HG03280 (cell line): ENCODE results near the gene IGF1R.
"Not testable (repeated sequence)": the region's sequence is repeated elsewhere in the genome, so short reads cannot be mapped to it uniquely, and the experiment has no call there.

Experiments
- ATAC-seq: cut with Tn5 transposase; IDR thresholded peaks from one replicate; pipeline ENCODE4 v1.9.1; 2021; ENCODE audit warnings: mild to moderate bottlenecking, moderate library complexity; ENCODE audit not compliant: unreplicated experiment

Gene IGF1R

GRCh38 chr15:98647774-98648653, at the start of gene IGF1R:
Gene IGF1R, plus strand, starts transcription at chr15:98648539. Its CDS starts 1,043 bp downstream, at chr15:98649582.
- peak; percentile 73 for ATAC-seq

- peak; percentile 64 for ATAC-seq
Observed at GRCh38 chr15:98599909-98600691, 48.2 kb upstream of the IGF1R start.

GRCh38 chr15:98604983-98605382, 43.4 kb upstream of the IGF1R start:
- no peak for ATAC-seq

- ATAC-seq: no peak
Observed at GRCh38 chr15:98609144-98609852, 39.0 kb upstream of the IGF1R start.

- no peak for ATAC-seq
Observed at GRCh38 chr15:98610991-98611390, 37.3 kb upstream of the IGF1R start.

GRCh38 chr15:98611808-98612207, 36.5 kb upstream of the IGF1R start:
- no peak for ATAC-seq

GRCh38 chr15:98612490-98613110, 35.7 kb upstream of the IGF1R start:
- ATAC-seq: no peak

GRCh38 chr15:98614681-98615080, 33.7 kb upstream of the IGF1R start:
- ATAC-seq: no peak

- ATAC-seq: no peak
Observed at GRCh38 chr15:98616397-98616796, 31.9 kb upstream of the IGF1R start.

GRCh38 chr15:98617328-98617980, 30.9 kb upstream of the IGF1R start:
- ATAC-seq: no peak

GRCh38 chr15:98618576-98618975, 29.8 kb upstream of the IGF1R start:
- ATAC-seq: not testable (repeated sequence)

- no peak for ATAC-seq
Observed at GRCh38 chr15:98620020-98620419, 28.3 kb upstream of the IGF1R start.

GRCh38 chr15:98621021-98621420, 27.3 kb upstream of the IGF1R start:
- ATAC-seq: no peak

- no peak for ATAC-seq
Observed at GRCh38 chr15:98625614-98626013, 22.7 kb upstream of the IGF1R start.

- no peak for ATAC-seq
Observed at GRCh38 chr15:98626153-98626552, 22.2 kb upstream of the IGF1R start.

GRCh38 chr15:98628216-98628615, 20.1 kb upstream of the IGF1R start:
- ATAC-seq: no peak

GRCh38 chr15:98635848-98636247, 12.5 kb upstream of the IGF1R start:
- no peak for ATAC-seq

- no peak for ATAC-seq
Observed at GRCh38 chr15:98643115-98643514, 5.2 kb upstream of the IGF1R start.

GRCh38 chr15:98646546-98647025, 1.8 kb upstream of the IGF1R start:
- no peak for ATAC-seq
